NCI-H446 treated with DMSO at 0.1 percent for 48 hours (cell line): ENCODE measurements around the gene GGCX.

Source experiments
- DNase-seq: peaks from one replicate; lab custom pipeline; 2025; lab: John Stamatoyannopoulos, UW

Gene GGCX

GRCh38 chr2:85541753-85542457, 19.4 kb downstream of the GGCX start:
- no peak for DNase-seq

- no peak for DNase-seq
Measured at GRCh38 chr2:85541262-85541661, 20.0 kb downstream of the GGCX start.

GRCh38 chr2:85540133-85540648, 21.1 kb downstream of the GGCX start:
- DNase-seq, result no peak

DNA sequence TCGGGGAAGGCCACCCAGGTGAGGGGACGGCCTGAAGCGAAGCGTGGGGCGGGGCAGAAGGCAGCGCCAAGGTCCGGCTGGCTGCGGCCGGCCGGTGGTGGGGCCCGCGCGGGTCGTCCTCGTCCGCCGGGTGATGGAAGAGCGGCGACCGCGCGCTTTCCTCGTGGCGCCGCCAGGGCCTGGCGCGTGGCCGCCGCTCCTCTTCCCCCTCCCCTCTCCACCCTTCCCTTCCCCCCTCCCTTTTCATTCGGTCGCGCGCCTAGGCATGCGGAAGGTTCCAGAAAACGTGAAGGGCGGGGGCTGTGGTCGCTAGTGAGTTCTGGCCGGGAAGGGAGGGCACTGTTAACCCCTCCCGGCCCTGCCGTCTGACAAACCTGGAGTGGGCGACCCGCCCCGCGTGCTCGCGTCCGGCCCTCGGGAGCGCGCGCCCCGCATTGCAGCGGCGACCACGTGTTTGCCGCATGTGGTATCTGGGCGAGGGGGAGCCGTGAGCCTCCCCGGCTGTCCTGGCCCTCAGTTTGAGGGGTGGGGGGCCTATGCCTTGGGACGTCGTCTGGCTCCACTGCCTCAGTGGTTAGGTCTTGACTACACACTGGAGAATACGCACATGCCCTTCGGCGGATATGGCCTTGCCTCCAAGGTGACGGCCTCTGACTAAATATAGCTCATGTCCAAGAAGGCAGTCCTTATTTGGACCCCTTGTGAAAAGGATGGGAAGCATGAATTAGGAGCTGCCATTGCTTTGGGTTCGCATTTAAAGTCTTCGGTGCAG, 21.7 kb downstream of the GGCX start:
- DNase-seq, result peak; percentile 34

- peak; percentile 89 for DNase-seq
Measured at GRCh38 chr2:85538507-85539360, 22.6 kb downstream of the GGCX start, which contains the start of gene MAT2A. MAT2A (plus strand) TSS chr2:85539168; CDS start chr2:85539288, 120 bp downstream.

DNA sequence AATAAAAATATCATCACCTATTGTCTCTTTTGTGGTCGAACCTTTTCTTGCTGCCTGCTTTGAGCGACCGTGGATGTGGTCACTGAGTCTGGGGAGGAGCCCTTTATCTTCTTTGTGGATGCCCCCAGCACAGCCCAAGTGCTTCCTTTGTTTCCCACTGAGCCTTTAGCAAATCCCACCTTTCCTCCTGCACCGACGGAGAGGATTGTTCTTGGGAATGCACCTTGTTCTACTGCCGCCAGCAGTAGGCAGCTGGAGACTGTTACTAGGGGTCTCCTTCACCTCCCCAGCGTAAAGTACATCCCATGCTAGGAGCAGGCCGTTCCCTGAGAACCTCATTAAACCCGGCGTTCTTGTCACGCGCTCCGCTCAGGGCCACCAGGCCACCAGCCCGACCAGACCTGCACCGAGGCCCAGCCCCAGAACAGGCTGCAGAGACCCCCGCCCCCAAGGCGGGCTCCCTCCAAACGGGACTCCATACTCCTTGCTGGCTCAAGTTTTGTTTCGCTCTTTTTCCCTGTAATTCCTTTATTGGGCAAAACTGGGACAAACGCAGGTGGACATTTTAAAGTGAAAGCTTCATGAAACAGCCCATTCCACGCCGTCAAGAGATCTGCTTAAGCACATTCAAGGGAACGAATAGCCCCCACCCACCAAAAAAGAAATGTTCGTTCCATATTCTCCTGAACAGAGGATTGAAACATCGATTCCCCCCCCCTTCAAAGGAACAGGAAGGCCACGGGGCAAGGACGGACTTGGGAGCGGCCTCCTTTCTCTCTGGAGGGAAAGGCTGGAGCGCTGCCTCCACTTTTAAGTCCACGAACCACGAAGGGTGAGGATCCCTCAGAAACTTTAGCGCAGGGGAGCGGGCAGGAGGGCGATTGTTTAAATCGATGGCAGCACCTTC, 23.4 kb downstream of the GGCX start:
- DNase-seq, result no peak

- DNase-seq, result no peak
Measured at GRCh38 chr2:85536479-85536878, 24.8 kb downstream of the GGCX start.

DNA sequence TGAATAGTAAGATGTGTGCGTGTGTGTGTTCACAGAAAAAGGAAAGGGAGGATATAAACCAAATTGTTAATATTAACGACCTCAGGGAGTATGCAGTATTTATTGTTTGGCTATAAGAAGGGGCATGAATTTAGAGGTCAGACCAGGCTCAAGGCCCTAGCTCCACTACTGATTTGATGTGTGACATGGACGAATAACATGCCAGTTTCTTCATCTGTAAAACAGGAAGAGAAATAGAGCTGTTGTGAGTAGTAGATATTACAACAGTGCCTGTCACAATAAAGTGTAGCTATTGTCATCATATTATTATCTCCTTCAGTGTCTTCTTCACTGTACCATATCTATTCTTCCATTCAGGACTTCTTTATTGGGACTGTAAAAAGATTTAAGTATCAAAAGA, 26.4 kb downstream of the GGCX start:
- no peak for DNase-seq

GRCh38 chr2:85534099-85534498, 27.2 kb downstream of the GGCX start:
- DNase-seq, result no peak

- no peak for DNase-seq
Measured at GRCh38 chr2:85531589-85531988, 29.7 kb downstream of the GGCX start.

DNA sequence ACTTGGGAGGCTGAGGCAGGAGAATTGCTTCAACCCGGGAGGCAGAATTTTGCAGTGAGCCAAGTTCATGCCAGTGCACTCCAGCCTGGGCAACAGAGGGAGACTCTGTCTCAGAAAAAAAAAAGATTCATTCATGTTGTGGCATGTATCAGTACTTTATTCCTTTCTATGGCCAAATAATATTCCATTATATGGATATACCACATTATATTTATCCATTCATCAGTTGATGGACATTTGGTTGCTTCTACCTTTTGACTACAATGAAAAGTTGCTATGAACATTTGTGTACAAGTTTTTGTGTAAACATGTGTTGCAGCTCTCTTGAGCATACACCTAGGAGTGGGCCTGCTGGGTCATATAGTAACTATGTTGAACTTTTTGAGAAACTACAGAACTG, 31.5 kb downstream of the GGCX start:
- DNase-seq, result no peak

- DNase-seq, result no peak
Measured at GRCh38 chr2:85528355-85528754, 32.9 kb downstream of the GGCX start.

GRCh38 chr2:85527787-85528186, 33.5 kb downstream of the GGCX start:
- DNase-seq, result no peak

DNA sequence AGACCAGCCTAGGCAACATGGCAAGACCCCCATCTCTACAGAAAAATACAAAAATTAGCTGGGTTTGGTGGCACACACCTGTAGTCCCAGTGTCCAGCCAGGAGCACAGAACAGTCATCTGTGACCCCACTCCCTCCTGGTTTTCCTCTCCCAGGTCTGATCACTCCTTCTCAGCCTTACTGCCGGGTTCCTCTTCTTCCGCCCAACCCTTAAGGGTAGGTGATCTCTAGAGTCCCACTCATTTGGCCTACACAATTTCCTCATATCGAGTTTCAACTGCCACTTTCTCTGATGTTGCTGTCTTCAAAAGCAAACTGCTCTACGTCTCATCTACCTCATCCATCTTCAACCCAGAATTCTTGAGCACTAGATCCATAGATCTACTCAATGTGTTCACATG, 35.7 kb downstream of the GGCX start:
- DNase-seq, result no peak

DNA sequence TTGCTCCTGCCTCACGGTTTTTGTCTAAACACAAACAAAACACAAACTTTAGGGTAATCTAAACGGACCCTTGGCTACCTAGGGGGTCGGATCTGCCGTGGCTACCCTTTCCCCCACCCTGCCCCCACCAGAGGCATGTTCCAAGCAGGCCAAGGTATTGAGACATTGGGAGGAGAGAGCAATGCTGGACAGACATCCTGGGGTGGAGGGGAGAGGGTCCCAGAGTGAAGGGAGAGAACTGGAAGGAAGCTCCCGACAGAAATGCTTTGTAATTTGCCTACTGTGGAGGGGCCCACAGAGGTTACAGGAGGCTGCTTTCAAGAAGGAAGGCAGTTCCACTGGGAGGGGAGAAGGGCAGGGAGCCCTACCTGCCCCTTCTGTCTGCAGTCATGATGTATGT, 36.3 kb downstream of the GGCX start:
- no peak for DNase-seq

GRCh38 chr2:85524336-85524908, 36.9 kb downstream of the GGCX start:
- DNase-seq, result no peak

- no peak for DNase-seq
Measured at GRCh38 chr2:85523903-85524335, 37.4 kb downstream of the GGCX start.

- DNase-seq, result no peak
Measured at GRCh38 chr2:85523062-85523902, 38.0 kb downstream of the GGCX start.

- DNase-seq, result no peak
Measured at GRCh38 chr2:85522090-85522647, 39.1 kb downstream of the GGCX start.
